K562 (cell line): Measurements from ENCODE around the gene SGMS1. TPM values are rescaled to one million over a fixed set of nuclear protein-coding genes. Genes with fewer than 3 reads are reported as not detected.

ENCODE experiments used
- C11orf30 ChIP-seq: fragments of 450-650 bp; IDR thresholded peaks from 2 replicates; pipeline ENCODE4 v1.6.1; 2016; ENCODE audit warnings: low read depth, mild to moderate bottlenecking
- CBFA2T2 ChIP-seq: fragments of 450-650 bp; conservative IDR thresholded peaks from 2 replicates; pipeline ENCODE4 v1.6.1; 2017; ENCODE audit warnings: mild to moderate bottlenecking
- CBFB ChIP-seq: sonication (generic); formaldehyde crosslinking; IDR thresholded peaks from 2 replicates; pipeline ENCODE4 v1.4.0; 2020; ENCODE audit warnings: mild to moderate bottlenecking, missing genetic modification reagents
- CBX5 ChIP-seq: IDR thresholded peaks from 2 replicates; pipeline ENCODE4 v1.6.1; 2014; ENCODE audit warnings: low read depth, borderline replicate concordance
- CEBPZ ChIP-seq: fragments of 150-350 bp; IDR thresholded peaks from 2 replicates; pipeline ENCODE4 v1.6.1; 2014; ENCODE audit warnings: low read depth, mild to moderate bottlenecking, low read length, borderline replicate concordance
- GATA2 ChIP-seq: sonication (generic); formaldehyde crosslinking; IDR thresholded peaks from 2 replicates; pipeline ENCODE4 v1.4.0; 2020; ENCODE audit warnings: mild to moderate bottlenecking, missing genetic modification reagents
- HNRNPUL1 ChIP-seq: fragments of 200-400 bp; formaldehyde crosslinking; IDR thresholded peaks from 2 replicates; pipeline ENCODE4 v1.6.1; 2017; ENCODE audit warnings: low read length
- MCM5 ChIP-seq: fragments of 450-650 bp; IDR thresholded peaks from 2 replicates; pipeline ENCODE4 v1.6.1; 2016; ENCODE audit warnings: low read depth
- MTA2 ChIP-seq: fragments of 450-650 bp; IDR thresholded peaks from 2 replicates; pipeline ENCODE4 v1.6.1; 2016; ENCODE audit warnings: low read depth
- PHF20 ChIP-seq: fragments of 450-650 bp; IDR thresholded peaks from 2 replicates; pipeline ENCODE4 v1.6.1; 2018; ENCODE audit not compliant: partially characterized antibody
- POLR2AphosphoS2 ChIP-seq: IDR thresholded peaks from 2 replicates; pipeline ENCODE4 v1.6.1; 2012; ENCODE audit warnings: low read length, improper control_type of control experiment
- RAD21 ChIP-seq, 2 experiments: fragments of 250-450 bp in 1 of 2; fragments of 450-650 bp in 1 of 2; sonication (Bioruptor Pico) in 1 of 2; formaldehyde crosslinking in 1 of 2; IDR thresholded peaks in 1 of 2; conservative IDR thresholded peaks in 1 of 2; 2 replicates each; pipeline versions ENCODE4 v1.4.0 to v1.8.0; 2020 to 2022; ENCODE audit warnings: mild to moderate bottlenecking in 2 of 2, moderate library complexity in 1 of 2
- RBM25 ChIP-seq: fragments of 200-400 bp; formaldehyde crosslinking; IDR thresholded peaks from 2 replicates; pipeline ENCODE4 v1.6.1; 2018; ENCODE audit warnings: low read length, low read depth, moderate library complexity; ENCODE audit not compliant: severe bottlenecking
- SPI1 ChIP-seq: IDR thresholded peaks from 2 replicates; pipeline ENCODE4 v1.6.1; 2011; ENCODE audit warnings: low read depth, low read length, control low read depth, borderline replicate concordance
- SRSF9 ChIP-seq: fragments of 200-400 bp; formaldehyde crosslinking; IDR thresholded peaks from 2 replicates; pipeline ENCODE4 v1.6.1; 2017; ENCODE audit warnings: low read depth, low read length, borderline replicate concordance
- ZBTB17 ChIP-seq: fragments of 450-650 bp; formaldehyde crosslinking; IDR thresholded peaks from 2 replicates; pipeline ENCODE4 v1.4.0; 2020; ENCODE audit warnings: mild to moderate bottlenecking
- polyA plus RNA-seq, 8 experiments: library from polyadenylated mRNA; depleted of rRNA in 4 of 8; stranded (reverse) in 5 of 8; unstranded in 3 of 8; fragments of >200 nt; fragmentation: Nextera tagmentation in 2 of 8; fragmentation: Illumina TruSeq in 1 of 8; extraction: Ambion mirVana in 2 of 8; extraction: Trizol in 1 of 8; gene quantifications; 2 replicates each; pipeline versions ENCODE4 v1.2.1 to v1.2.3, GENCODE V29; 2011 to 2014; ENCODE audit warnings: inconsistent platforms in 1 of 8, missing spikeins in 1 of 8
- total RNA-seq, 7 experiments: library from RNA; depleted of rRNA in 6 of 7; stranded (reverse); fragments of >200 nt in 6 of 7; fragmentation: Illumina TruSeq in 2 of 7; extraction: Trizol in 2 of 7; gene quantifications; 2 replicates each; pipeline versions ENCODE4 v1.2.1 to v1.2.3, GENCODE V29; 2011 to 2021; ENCODE audit warnings: low replicate concordance in 1 of 7
- TF ChIP-seq, protein P1 (sequence below): fragments of 450-650 bp; IDR thresholded peaks from 2 replicates; pipeline ENCODE4 v1.6.1; 2016; ENCODE audit warnings: mild to moderate bottlenecking

SGMS1 gene
- total and polyA plus RNA-seq, 9 of the 15 experiments (the other 6 are each of a cell fraction or from before 2014, with no cell fraction given), result 22.6 to 232 (median 82.2) TPM

- TF ChIP-seq CEBPZ (no peak), CBFB (CRISPR knock-in tag) (no peak), HNRNPUL1 (no peak), MCM5 (no peak), C11orf30 (peak; percentile 12; the same call in 1 of the 2 replicates), GATA2 (0 out of 2 replicates have a peak, but pooled peaks have one; percentile 16), CBFA2T2 (no peak), MTA2 (no peak), SPI1 (no peak), RAD21 (CRISPR knock-in tag; conservative IDR thresholded peaks at IDR 0.05 in 1 of 2, IDR thresholded peaks at IDR 0.05 in 1 of 2) (no peak), ZBTB17 (CRISPR knock-in tag) (no peak), SRSF9 (no peak), RBM25 (peak; percentile 69), POLR2AphosphoS2 (no peak), PHF20 (no peak), CBX5 (no peak)
- TF ChIP-seq, protein P1, sequence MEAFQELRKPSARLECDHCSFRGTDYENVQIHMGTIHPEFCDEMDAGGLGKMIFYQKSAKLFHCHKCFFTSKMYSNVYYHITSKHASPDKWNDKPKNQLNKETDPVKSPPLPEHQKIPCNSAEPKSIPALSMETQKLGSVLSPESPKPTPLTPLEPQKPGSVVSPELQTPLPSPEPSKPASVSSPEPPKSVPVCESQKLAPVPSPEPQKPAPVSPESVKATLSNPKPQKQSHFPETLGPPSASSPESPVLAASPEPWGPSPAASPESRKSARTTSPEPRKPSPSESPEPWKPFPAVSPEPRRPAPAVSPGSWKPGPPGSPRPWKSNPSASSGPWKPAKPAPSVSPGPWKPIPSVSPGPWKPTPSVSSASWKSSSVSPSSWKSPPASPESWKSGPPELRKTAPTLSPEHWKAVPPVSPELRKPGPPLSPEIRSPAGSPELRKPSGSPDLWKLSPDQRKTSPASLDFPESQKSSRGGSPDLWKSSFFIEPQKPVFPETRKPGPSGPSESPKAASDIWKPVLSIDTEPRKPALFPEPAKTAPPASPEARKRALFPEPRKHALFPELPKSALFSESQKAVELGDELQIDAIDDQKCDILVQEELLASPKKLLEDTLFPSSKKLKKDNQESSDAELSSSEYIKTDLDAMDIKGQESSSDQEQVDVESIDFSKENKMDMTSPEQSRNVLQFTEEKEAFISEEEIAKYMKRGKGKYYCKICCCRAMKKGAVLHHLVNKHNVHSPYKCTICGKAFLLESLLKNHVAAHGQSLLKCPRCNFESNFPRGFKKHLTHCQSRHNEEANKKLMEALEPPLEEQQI, result no peak
Observed at GRCh38 chr10:50419756-50420155, 204.0 kb downstream of the SGMS1 start (continued).
